Stimulated activated CD4-positive, alpha-beta T cell treated with anti-CD3 and anti-CD28 coated beads, TNF-alpha, amount 100 ng/mL, for 48 hours (primary cell): ENCODE results near the gene AP3S1.

Source experiments
- DNase-seq, 3 donors: peaks; one replicate each; pipeline ENCODE4 v3.0.0-alpha.2; 2020; ENCODE audit warnings: low read depth in 3 of 3

The AP3S1 gene

GRCh38 chr5:115936031-115936430, 94.3 kb downstream of the AP3S1 start:
- DNase-seq, result no peak

GRCh38 chr5:115939059-115939458, 97.3 kb downstream of the AP3S1 start:
- no peak for DNase-seq

GRCh38 chr5:115940080-115940810, 98.5 kb downstream of the AP3S1 start:
- DNase-seq, result no peak

- no peak for DNase-seq
Measured at GRCh38 chr5:115941051-115941675, 99.4 kb downstream of the AP3S1 start.

- no peak for DNase-seq
Measured at GRCh38 chr5:115944501-115944900, 102.8 kb downstream of the AP3S1 start.

GRCh38 chr5:115946655-115947054, 104.9 kb downstream of the AP3S1 start:
- DNase-seq, result no peak

GRCh38 chr5:115947260-115947659, 105.5 kb downstream of the AP3S1 start:
- DNase-seq, result no peak

- no peak for DNase-seq
Measured at GRCh38 chr5:115948091-115948534, 106.4 kb downstream of the AP3S1 start.

- no peak for DNase-seq
Measured at GRCh38 chr5:115949096-115949495, 107.4 kb downstream of the AP3S1 start.

- no peak for DNase-seq
Measured at GRCh38 chr5:115952588-115952987, 110.9 kb downstream of the AP3S1 start.

- DNase-seq, result no peak
Measured at GRCh38 chr5:115954144-115954543, 112.4 kb downstream of the AP3S1 start.

- DNase-seq, result no peak
Measured at GRCh38 chr5:115956957-115957356, 115.2 kb downstream of the AP3S1 start.

- DNase-seq, result no peak
Measured at GRCh38 chr5:115961381-115962238, 119.9 kb downstream of the AP3S1 start.

- DNase-seq, result no peak
Measured at GRCh38 chr5:115962239-115962564, 120.5 kb downstream of the AP3S1 start, which contains the start of gene LVRN. LVRN (plus strand) TSS chr5:115962475; CDS start chr5:115962618, 143 bp downstream.

- DNase-seq, result no peak
Measured at GRCh38 chr5:115962565-115963402, 121.0 kb downstream of the AP3S1 start.

GRCh38 chr5:115963566-115963965, 121.8 kb downstream of the AP3S1 start:
- DNase-seq, result no peak
